Measurements from ENCODE around the gene RCAN1.

The RCAN1 gene

DNA sequence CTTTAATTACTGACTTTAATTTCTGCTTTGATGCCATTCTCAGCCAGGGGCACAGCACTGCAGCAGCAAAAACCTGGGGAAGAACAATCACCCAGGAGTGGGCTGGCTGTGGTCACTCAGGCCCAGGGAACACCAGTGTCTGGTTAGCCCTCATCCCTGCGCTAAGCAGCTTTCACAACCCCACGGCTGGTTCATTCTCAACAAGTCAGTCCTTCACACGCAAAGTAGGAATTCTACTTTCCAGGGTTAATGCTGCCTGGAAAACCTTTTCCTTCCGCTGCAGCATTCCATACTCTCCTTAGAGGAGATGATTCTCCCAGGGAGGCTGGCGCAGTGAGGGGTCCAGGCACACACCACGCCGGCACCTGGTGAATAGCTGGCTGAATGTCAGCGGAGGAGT, 78.6 kb downstream of the RCAN1 start:
- no peak for DNase-seq

DNA sequence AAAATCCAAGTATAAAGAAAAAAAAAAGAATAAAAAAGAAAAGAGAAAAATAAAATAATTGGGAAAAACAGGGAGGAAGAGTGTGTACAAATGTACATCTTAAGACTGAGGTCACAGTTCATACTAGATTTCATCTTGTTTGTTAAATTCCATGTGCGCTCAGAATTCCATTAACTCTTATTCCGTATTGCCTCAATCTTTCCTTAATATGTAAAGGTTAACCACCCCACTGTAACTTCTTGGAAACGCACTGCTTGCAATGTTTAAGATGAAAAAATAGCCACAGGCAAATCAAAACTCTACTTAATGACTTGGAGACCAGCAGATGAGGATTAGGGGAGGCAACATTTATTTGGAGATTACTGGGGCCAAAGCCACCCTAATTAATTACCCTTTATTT, 79.0 kb downstream of the RCAN1 start:
- DNase-seq: no peak

DNA sequence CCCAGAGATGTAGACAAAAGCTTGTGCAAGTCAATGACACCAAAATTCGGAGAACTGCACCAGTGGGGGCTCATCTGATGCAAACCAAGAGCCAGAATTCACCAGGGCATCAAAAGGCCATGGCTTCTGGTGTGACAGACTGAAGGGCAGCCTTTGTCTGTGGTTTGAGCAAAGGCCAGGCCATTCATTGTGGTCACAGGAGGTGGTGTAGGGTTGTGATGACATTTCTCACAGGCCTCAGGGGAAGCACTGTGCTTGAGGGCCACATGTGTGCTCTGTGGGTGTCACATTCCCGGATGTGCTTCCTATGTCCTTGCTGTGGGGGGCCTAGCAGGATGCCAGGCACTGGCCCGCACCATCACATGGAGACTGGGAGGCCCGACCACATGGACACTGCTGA, 80.4 kb downstream of the RCAN1 start:
- DNase-seq: no peak

DNA sequence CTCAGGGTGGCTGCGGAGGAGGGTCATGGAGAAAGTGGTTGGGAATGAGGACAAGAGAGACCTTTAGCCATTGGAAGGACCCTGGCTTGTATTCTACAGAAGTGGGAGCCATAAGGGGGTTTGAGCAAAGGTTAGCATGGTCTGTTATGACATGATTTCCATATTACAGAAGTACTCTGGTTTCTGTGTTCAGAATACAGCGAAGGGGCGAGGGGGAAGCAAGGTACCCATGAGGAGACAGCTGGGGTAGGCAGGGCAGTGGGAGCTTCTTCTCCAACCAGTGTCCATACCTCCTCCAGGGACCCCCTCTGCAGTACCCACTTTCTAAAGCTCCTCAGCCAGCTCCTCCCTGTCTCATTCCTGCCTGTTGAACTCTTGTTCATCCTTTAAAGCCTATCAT, 81.0 kb downstream of the RCAN1 start:
- no peak for DNase-seq

DNA sequence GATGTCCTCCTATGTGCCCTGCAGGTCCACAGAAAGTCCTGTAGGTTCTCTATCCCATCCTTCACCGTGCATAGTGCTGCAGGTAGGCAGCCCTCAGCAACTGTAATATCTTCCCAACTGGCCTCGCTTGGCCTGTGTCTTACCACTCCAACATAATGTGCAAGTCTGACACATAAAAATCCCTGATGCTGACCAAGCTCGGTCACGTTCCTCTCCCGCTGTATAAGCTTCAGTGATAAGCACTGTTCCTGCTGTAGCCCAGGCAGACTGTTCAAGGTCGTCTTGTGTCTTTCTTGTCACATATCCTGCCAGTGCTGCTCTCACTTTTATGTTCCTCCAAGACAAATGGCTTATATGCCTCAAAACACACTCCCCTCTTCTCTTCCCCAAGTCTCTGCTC, 83.5 kb downstream of the RCAN1 start:
- no peak for DNase-seq

DNA sequence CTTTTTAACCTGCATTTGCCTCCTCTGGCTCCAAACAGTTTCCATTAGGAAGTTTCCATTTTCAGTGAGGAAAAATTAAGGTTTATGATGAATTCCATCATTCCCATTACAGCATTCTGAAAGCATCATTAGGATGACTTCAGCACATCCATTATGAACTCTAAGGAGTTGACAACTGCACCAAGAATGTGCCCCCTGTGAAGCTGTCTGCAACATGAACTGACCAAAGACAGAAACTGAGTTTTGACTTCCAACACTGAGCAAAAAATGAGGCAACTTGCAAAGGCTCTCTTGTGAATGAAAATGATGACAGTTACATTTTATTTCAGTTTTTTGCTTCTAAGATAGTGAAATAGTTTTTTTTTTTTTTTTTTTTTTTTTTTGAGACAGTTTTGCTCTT, 84.7 kb downstream of the RCAN1 start:
- no peak for DNase-seq

DNA sequence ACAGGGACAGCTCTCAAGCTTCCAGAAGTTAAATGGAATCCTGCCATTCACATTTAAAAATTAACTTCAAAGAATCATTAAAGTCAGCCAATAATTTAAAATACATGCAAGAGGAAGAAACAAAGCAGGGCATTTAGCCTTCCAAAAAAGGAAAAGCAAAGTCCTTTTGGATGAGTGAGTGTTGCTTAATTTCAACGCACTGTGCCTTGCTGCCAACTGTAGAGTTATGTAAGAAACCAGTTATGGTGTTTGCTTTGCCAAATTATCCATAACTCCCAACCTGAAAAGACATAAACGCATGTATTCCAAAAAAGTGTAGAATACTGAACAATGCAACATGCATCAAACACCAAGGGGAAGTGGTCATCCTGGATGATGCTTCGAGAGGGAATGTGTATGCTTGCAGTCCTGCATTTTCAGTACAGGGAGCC, 86.8 kb downstream of the RCAN1 start:
- no peak for DNase-seq

DNA sequence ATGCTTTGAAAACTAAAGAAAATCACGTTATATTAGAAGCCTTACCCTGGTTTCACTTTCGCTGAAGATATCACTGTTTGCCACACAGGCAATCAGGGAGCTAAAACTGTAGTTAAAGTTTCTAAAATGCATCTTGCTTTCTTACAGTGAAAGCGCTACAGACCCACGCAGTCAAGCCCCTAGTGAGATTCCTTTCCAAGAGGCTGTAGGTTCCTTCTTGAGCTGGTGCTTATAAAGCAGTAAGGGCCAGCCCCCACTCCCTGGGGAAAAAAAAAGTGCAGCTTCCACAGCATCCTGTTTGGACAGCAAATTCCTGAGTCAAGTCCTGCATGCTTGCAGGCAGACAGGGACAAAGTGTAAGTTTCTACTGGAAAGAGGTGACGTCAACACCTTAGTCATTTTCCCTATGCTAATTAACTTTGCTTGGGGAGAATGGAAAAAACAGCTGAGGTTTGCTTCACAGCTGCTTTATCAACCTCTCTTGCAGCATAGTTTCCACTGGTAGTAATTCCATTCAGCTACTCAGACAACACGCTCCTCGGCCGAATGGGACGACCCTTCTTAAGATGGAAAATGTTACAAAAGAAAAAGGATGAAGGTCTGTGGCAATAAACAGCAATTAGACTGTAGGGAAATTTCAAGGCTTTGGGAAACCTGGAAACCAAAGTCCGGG, 88.2 kb downstream of the RCAN1 start:
- DNase-seq: no peak

DNA sequence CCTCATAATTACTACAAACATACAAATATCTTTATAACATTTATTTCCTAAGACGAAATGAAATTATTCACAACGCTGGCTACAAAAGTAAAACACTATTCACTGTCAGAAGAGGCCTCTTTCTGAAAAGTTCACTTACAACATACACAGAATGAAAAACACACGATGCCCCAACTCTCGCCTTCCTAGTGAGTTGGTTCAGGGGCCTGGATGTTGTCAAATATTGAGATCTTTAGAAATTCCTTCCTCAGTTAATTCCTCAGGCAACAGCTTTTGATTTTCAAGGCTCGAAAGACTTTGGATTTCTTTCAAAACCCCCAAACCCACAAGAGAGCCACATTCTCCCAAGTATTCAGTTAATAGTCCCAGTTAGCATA, 88.7 kb downstream of the RCAN1 start:
- DNase-seq: no peak

DNA sequence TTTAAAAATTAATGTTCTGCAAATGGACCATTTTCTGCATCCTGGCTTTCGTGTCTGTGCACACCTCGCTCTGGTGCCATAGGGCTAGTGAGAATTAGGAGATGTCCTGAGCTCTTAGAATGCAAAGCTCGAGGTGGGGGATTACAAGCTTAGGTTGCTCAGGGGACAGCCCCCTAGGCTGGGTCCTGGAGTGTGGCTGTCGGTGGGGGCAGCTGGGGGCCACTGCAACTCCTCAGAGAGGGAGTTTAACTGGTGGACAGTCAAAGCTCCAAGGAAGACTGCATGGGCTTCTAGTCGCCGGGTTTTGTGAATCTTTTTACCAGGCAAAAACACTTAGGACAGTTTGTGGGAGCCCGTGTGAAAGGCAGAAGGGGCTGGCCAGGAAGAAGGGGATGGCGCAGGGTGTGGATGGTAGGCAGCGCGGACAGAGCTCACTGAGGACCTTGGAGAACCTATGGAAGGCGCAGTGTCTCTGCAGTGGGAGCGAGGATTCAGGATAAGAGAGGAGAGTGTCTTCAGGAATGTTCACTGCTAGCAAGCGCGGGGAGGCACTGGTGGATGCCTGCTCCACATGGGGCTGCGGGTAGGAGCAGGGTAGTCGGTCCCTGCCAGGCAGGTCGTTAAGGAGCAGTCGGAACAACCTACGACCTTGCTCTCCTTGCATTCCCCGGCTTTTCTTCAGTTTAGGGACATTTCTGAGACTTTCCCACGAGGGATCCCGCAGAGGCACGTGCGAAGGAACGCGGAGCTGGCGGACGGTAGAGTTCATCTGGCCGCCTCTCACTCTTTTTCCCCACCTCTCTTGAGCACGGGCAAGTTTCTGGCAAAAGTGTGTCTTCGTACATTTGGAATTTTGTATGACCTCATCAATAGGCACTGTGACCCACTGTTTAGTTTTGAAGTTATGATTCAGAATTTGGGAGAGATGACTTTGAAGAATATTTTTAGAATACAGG, 90.0 kb downstream of the RCAN1 start:
- no peak for DNase-seq

DNA sequence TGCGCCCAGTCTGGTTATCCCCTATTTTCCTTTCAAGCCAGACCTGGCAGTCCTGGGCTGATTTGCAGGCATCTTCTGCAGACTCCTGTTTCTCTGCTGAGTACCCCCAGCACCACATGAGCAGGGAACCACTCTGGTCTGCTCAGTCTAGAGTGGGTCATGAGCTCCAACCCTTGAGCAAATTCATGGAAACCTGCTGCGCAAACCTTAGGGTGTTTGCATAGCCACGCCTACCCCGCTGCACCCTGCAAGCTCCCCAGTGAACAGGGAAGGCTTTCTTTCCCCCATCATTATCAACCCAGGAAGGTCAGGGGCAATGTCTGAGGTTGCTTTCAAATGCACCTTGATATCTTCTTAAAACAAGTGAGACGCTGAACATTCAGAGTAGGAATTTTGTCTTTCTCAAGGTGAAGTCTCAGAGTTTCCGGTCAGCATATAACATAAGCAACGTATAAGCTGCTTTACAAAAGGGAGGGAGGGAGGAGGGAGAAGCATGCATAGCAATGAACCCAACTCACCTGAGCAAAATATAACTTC, 91.8 kb downstream of the RCAN1 start:
- DNase-seq: no peak

DNA sequence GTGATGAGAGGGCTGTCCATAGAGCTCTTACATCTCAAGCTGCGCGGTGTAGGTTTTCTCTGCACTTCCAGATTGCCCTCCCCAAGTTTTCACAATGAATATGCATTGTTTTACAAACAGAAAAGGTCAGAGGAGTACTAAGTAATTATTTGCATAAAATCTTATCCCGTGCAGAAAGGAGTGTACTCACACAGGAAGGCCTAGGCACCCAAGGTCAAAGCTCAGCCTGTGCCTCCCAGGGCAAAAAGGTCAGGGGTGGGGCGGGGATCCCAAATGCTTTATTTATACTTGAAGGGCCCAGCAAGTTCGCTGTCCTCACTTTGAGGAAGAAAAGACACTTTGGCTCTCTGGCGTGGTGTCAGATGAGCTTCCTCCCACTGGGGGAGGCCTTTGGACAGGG, 92.6 kb downstream of the RCAN1 start:
- no peak for DNase-seq

DNA sequence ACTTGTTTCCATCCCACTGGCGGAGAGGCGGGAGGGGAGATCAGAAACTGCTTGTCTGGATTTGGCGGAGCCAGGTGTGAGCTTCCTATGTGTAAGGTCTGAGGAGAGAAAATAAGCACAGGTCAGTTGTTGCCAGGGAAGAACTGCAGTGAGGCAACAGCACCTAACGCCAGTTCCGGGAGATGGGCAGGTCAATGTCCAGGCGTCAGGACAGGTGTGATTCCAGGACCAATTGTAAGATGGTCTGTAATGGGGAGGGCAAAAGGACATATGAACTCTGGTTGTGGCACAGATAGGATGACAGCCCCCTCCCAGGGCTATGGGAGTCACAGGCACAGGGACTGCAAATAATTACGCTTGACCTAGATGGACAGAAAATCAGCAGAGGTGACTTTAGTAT, 93.4 kb downstream of the RCAN1 start:
- no peak for DNase-seq

DNA sequence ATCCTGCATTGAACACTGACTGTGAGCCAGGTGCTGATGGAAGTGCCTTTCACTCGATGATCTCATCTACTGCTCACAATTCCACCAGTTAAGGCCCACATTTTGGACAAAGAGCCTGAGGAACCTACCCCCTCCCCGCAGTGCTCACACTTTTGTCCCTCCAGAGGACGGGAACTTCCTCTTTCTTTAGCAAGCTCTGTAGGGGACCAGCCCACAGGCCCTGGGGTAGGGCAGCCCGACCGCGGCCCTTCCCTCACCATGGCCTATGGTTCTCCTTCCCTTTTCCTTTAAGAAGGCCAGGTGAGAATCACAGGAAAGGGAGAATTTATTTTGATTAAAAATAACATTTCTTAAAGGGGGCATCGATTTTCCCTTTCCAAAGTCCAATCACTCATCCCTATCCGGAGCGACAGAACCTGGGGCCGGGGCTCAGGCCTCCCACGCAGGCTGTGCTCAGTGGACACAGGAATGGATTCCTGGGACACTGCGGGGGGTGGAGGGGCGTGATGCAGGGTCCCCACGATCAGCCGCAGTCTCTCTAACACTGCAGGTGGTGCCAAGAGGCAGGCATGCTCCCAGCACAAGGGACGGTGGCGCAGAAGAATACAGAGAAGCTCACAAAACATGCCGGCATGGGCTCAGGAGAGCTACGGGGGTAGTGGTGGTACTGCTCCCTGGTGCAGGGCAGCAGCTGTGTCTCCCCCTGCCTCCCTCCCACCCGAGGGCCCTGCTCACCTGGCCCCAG, 94.0 kb downstream of the RCAN1 start:
- DNase-seq: no peak

DNA sequence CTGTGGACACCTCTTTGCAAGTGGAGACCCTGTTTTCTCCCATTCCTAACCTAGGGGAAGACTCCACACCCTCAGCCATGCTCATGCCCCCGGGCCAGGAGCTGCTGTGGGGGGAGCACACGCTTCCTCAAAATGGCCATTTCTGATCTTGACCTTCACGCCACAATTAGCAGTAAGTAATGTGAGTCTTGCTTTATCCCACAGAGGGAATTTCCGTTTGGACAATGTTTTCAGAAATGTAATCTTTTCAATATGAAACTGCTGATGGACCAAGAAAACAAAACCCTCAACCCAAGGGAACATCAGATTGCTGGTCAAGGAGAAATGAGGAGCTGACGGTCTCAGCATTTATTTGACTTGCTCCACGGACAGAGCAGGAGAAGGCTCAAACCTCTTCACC, 94.6 kb downstream of the RCAN1 start:
- no peak for DNase-seq

DNA sequence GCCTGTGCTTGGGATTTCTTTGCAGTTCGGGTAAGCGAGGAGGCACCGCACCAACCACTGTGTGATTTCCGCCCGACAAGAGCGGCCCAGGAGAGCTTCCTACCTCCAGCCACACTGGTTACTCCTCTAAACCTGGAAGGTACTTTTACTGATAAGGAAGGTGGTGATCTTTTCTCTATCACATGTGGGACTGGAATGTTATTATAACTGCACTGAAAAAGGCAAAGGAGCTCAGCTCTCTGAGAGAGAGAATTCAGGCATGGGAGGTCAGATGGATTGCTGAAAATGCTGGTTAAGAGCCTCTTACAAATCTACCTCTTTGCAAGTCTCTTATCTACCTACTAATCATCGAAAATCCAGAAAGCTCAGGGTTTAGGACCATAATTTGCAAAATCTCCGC, 95.2 kb downstream of the RCAN1 start:
- DNase-seq: no peak

DNA sequence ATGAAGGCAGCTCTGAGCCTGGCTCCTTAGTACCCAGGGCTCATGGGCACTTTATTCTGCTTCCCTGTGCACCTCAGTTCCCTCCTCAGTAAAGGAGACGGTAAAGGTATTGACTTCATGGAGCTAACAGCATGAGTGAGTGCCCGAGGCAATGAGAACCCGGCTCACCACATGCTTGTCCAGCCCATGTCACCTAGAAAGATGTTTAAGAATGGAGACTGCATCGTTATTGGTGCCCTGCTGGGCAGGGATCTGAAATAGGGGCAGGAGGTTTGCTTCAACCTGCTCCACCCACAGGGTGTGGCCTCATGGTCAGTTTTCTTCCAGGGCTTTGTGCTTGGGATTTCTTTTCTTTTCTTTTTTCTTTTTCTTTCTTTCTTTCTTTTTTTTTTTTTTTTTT, 95.9 kb downstream of the RCAN1 start:
- no peak for DNase-seq

DNA sequence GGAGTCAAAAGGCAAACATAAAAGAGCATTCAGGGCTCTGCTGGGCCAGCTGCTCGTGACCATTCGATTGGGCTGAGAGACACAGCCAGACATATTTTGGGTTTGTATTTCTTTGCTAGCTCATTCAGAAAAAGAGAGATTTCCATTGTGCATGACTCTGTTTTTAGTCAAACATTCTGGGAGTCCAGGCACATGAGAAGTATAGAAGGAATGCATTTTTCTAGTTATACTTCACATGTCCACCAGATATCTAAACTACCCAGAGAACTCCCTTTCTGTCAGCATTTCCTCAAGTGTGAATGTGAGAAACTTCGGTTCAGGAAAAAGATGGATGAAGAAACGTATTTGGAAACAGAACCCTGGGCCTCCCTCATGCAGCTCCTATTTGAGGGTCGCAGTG, 96.6 kb downstream of the RCAN1 start:
- DNase-seq: no peak

DNA sequence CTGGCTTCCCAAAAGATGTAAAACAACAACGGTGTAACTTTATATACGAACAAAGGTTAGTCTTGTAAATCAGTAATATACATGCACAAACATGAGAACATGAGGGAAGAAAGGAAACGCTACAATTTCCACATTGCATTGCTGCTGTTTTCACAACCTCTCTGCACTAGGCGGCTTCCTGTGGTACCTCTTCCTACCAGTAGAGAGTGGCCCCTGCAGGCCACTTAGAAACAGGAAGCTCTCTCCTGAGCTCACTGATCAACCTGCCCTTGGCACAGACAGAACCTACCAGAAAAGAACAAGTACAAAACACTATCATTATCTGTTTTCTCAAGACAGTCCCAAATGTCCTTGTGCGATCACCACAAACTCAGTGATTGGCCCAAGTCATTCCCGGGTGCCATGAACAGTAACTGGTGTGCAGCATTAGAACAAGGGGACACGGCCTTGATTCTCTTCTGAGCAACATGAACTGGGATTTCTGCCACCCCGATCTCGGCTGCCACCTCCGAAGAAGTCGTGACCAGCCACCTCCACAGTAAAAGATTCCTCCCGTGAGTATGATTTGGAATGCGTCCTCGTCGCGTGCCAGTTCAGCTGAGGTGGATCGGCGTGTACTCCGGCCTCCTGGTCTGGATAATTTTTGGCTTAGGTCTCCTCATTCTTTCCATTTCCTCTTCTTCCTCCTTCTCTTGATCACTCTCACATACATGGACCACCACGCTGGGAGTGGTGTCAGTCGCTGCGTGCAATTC, 97.2 kb downstream of the RCAN1 start:
- no peak for DNase-seq

DNA sequence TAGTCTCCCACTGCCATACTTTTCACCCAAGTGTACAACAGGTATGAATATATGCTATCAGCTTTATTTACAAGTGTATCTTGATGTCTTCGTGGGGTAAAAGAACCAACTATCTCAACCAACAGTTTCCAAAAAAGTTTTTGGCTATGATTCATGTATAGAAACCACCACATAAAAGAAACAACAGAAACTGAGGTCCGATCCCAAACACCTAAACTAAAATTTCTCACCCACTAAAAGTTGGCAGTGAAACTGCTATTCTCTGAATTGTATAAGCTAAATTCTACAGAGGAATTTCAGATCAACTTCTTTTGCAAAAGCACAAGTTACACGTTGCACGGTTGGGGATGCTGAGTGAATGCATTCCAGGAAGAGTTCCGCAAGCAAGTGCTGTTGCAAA, 97.9 kb downstream of the RCAN1 start:
- DNase-seq: no peak

DNA sequence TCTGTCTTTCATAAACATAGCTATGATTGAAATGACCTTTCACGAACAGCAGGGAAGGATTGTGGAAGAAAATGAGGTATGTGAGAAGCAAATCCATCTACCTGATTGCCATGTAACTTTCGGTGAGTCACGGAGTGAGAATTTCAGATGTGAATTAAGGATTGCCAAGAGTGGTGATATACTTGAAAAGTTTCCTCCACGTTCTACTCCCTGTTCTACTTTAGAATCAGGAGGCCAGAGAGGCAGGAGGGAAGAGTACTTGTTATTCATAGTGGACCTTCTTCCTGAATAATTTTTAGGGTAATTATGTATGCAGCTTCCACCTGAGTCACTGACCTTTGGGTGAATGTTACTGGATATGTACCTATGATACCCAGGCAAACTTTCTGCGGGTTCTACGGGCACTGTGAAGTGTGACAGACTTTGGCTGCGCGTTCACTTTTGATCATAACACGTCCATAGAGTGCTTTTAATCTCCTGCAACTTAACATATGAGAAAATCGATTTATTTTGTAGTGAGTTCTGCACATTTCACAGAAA, 100.3 kb downstream of the RCAN1 start:
- no peak for DNase-seq

DNA sequence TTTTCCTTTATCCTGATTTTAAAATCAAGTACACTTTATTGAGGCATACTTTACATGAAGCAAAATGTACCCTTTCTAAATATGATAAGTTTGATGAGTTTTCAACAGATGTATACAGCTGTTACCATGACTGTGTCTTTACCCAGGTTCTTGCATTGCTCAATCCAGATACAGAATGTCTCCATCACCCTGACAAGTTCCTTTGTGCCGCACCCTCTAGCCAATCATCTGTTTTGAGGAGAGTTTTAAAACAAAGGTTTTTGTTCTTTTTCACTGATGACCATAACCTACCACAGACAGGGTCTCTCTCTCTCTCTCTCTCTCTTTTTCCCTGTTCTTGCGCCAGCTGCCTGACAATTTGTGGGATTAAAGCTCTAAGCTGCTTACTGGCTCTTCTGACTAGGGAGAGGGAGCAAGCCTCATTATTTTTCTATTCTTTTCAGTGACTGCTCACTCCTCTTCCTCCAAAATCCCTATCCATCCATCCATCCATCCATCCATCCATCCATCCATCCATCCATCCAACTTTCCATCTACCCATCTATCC, 101.7 kb downstream of the RCAN1 start:
- DNase-seq: no peak

Measured in NCI-H2171 treated with DMSO at 0.1 percent for 48 hours (cell line).